Measurements from ENCODE around the gene DARS2. TPM values are rescaled to one million over a fixed set of nuclear protein-coding genes. Genes with fewer than 3 reads are reported as not detected.

The DARS2 gene
- total and polyA plus RNA-seq, 2 of the 4 experiments (the other 2 are of a cell fraction) = 14.8 to 18.8 TPM

- ATAC-seq (ENCODE audit: low read depth) = no peak
- no CpG with 5 or more reads among the region's 1 CpG for WGBS, 2 experiments (ENCODE audit: extremely low coverage in 2 of 2, insufficient read length in 1 of 2)
- in situ Hi-C loops (cut with MboI; ENCODE audit: low sequenced_read_pairs) = no loop called here
Observed at GRCh38 chr1:173893611-173894010, 69.1 kb downstream of the DARS2 start.

More at GRCh38 chr1:173893611-173894010, 69.1 kb downstream of the DARS2 start:
- Histone ChIP-seq H3K79me1 (ENCODE audit: low read depth in 1 of 2, low read length in 2 of 2) (peaks cover 0 to 4% of the 10 kb centered on the region in 2 experiments; a peak in 1 of 4 replicates), H2AFZ (replicated peaks; ENCODE audit: low read length, poor library complexity) (no peak overlapping the region), H4K8ac (ENCODE audit: low read depth in 2 of 2, low read length in 2 of 2) (no peak overlapping the region), H3K4me3 (ENCODE audit: insufficient read depth, low read depth, low read length) (no peak overlapping the region), H3K56ac (ENCODE audit: extremely low read depth, insufficient read depth, low read length) (no peak overlapping the region), H2BK5ac (ENCODE audit: low read depth, low read length, poor library complexity, severe bottlenecking) (no peak overlapping the region), H3K27ac (ENCODE audit: insufficient read depth, low read length) (no peak overlapping the region), H4K20me1 (ENCODE audit: insufficient read depth, low read length) (no peaks in the 10 kb centered on the region), H4K91ac (ENCODE audit: insufficient read depth, low read depth, low read length) (no peak overlapping the region), H2BK120ac (ENCODE audit: low read depth, low read length) (no peak overlapping the region), H2AK5ac (ENCODE audit: low read depth, low read length) (no peak overlapping the region), H3K4ac (ENCODE audit: low read depth, low read length) (no peak overlapping the region), H3K9me3 (ENCODE audit: control insufficient read depth, insufficient read depth, low read length) (no peaks in the 10 kb centered on the region), H3K9ac (ENCODE audit: low read depth, low read length) (no peak overlapping the region), H4K5ac (ENCODE audit: low read depth, low read length) (no peak overlapping the region), H3K4me1 (ENCODE audit: control insufficient read depth, insufficient read depth, low read length) (no peaks in the 10 kb centered on the region), H3K36me3 (ENCODE audit: control insufficient read depth, insufficient read depth, low read length) (peaks cover 2% of the 10 kb centered on the region; the same call in 1 of the 2 replicates), H3K14ac (replicated peaks; ENCODE audit: low read depth, low read length) (no peak overlapping the region), H2BK15ac (ENCODE audit: low read depth, low read length) (no peak overlapping the region), H3K18ac (ENCODE audit: low read depth, low read length) (no peak overlapping the region), H3K27me3 (ENCODE audit: control insufficient read depth, insufficient read depth, low read length) (no peaks in the 10 kb centered on the region), H2BK20ac (ENCODE audit: low read depth, low read length) (no peak overlapping the region), H3K4me2 (ENCODE audit: low read depth, low read length) (no peak overlapping the region), H3K23ac (ENCODE audit: low read depth, low read length) (no peak overlapping the region), H3K9me1 (ENCODE audit: insufficient read depth, low read length) (no peaks in the 10 kb centered on the region), H2AK9ac (replicated peaks; ENCODE audit: low read depth, low read length, poor library complexity) (no peak overlapping the region)
- ChIA-PET POLR2A (ENCODE audit: unreplicated experiment) (no interaction called here), CTCF (no interaction called here)
- dilution Hi-C loops (cut with HindIII; ENCODE audit: low sequenced_read_pairs, unreplicated experiment) (no loop called here), intact Hi-C loops (cut with micrococcal nuclease) (no loop called here)
- TF ChIP-seq RCOR1 (IDR thresholded peaks at IDR 0.05; ENCODE audit: insufficient replicate concordance, low read length) (no peak), CEBPB (IDR thresholded peaks at IDR 0.05; ENCODE audit: low read depth, low read length) (no peak), BHLHE40 (IDR thresholded peaks at IDR 0.05; ENCODE audit: low read depth, low read length) (no peak), NFE2L2 (IDR thresholded peaks at IDR 0.05; ENCODE audit: low read depth, low read length) (no peak), RAD21 (IDR thresholded peaks at IDR 0.05; ENCODE audit: low read length) (no peak), FOS (IDR thresholded peaks at IDR 0.05; ENCODE audit: low read depth, low read length) (no peak)
- TF ChIP-seq, protein P1, sequence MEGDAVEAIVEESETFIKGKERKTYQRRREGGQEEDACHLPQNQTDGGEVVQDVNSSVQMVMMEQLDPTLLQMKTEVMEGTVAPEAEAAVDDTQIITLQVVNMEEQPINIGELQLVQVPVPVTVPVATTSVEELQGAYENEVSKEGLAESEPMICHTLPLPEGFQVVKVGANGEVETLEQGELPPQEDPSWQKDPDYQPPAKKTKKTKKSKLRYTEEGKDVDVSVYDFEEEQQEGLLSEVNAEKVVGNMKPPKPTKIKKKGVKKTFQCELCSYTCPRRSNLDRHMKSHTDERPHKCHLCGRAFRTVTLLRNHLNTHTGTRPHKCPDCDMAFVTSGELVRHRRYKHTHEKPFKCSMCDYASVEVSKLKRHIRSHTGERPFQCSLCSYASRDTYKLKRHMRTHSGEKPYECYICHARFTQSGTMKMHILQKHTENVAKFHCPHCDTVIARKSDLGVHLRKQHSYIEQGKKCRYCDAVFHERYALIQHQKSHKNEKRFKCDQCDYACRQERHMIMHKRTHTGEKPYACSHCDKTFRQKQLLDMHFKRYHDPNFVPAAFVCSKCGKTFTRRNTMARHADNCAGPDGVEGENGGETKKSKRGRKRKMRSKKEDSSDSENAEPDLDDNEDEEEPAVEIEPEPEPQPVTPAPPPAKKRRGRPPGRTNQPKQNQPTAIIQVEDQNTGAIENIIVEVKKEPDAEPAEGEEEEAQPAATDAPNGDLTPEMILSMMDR (conservative IDR thresholded peaks at IDR 0.05; ENCODE audit: low read depth, low read length) = no peak
- no TSS peak for BruUV-seq (replicated peaks)
- no peak for DNase-seq
